GM23338 (cell line): ENCODE measurements around the gene ALDH16A1. TPM values are rescaled to one million over a fixed set of nuclear protein-coding genes. Genes with fewer than 3 reads are reported as not detected.

Source experiments
- ATAC-seq: fragments of 200-7000 bp; cut with Tn5 transposase; 3 replicates; pipeline ENCODE4 v1.9.1; 2020
- DNase-seq: peaks from one replicate; pipeline ENCODE4 v3.0.0-alpha.2; 2015; ENCODE audit warnings: low spot score
- H2AFZ ChIP-seq: fragments of 200-600 bp; sonication (generic); 2 replicates; pipeline ENCODE4 v1.8.0; 2016; ENCODE audit warnings: antibody characterized with exemption, mild to moderate bottlenecking, moderate library complexity
- H3F3A ChIP-seq: fragments of 200-600 bp; sonication (generic); replicated peaks from 2 replicates; pipeline ENCODE4 v1.8.0; 2017; ENCODE audit warnings: antibody characterized with exemption, mixed run types, low read depth
- H3K27ac ChIP-seq: fragments of 200-600 bp; sonication (generic); 2 replicates; pipeline ENCODE4 v1.6.1; 2016; ENCODE audit warnings: low read depth
- H3K27me3 ChIP-seq: fragments of 200-600 bp; sonication (generic); 2 replicates; pipeline ENCODE4 v1.8.0; 2016; ENCODE audit warnings: mild to moderate bottlenecking, mixed run types, moderate library complexity; ENCODE audit not compliant: insufficient read depth
- H3K36me3 ChIP-seq: fragments of 200-600 bp; sonication (generic); 2 replicates; pipeline ENCODE4 v1.8.0; 2016; ENCODE audit warnings: mild to moderate bottlenecking; ENCODE audit not compliant: insufficient read depth
- H3K4me1 ChIP-seq: fragments of 200-600 bp; sonication (generic); 2 replicates; pipeline ENCODE4 v1.8.0; 2016; ENCODE audit warnings: mild to moderate bottlenecking, moderate library complexity; ENCODE audit not compliant: insufficient read depth
- H3K4me2 ChIP-seq: fragments of 200-600 bp; sonication (generic); 2 replicates; pipeline ENCODE4 v1.7.1; 2017; ENCODE audit warnings: mixed run types
- H3K4me3 ChIP-seq: fragments of 200-600 bp; sonication (generic); 2 replicates; pipeline ENCODE4 v1.6.1; 2016; ENCODE audit warnings: mixed run types
- H3K79me2 ChIP-seq: fragments of 200-600 bp; sonication (generic); replicated peaks from 2 replicates; pipeline ENCODE4 v1.8.0; 2017; ENCODE audit warnings: mild to moderate bottlenecking; ENCODE audit not compliant: insufficient read depth
- H3K9me2 ChIP-seq: fragments of 200-600 bp; sonication (generic); 2 replicates; pipeline ENCODE4 v1.8.0; 2017; ENCODE audit not compliant: insufficient read depth
- H4K20me1 ChIP-seq: fragments of 200-600 bp; sonication (generic); replicated peaks from 2 replicates; pipeline ENCODE4 v1.8.0; 2017; ENCODE audit warnings: mild to moderate bottlenecking; ENCODE audit not compliant: insufficient read depth
- H3K27ac Mint-ChIP-seq: 2 replicates; pipeline ENCODE4 v1.8.0; 2020; ENCODE audit warnings: inconsistent platforms, mild to moderate bottlenecking, moderate library complexity, mixed read lengths
- H3K27me3 Mint-ChIP-seq: 3 replicates; pipeline ENCODE4 v1.8.0; 2022; ENCODE audit warnings: low read depth, mild to moderate bottlenecking, moderate library complexity, mixed read lengths, inconsistent platforms; ENCODE audit not compliant: insufficient read depth, poor library complexity
- H3K36me3 Mint-ChIP-seq: 3 replicates; pipeline ENCODE4 v1.8.0; 2021; ENCODE audit warnings: low read depth, mild to moderate bottlenecking, inconsistent platforms, moderate library complexity, mixed read lengths
- H3K4me1 Mint-ChIP-seq: 3 replicates; pipeline ENCODE4 v1.8.0; 2020; ENCODE audit warnings: mild to moderate bottlenecking, inconsistent platforms, mixed read lengths
- H3K4me3 Mint-ChIP-seq: 3 replicates; pipeline ENCODE4 v1.8.0; 2021; ENCODE audit warnings: moderate library complexity, mild to moderate bottlenecking, inconsistent platforms, mixed read lengths
- H3K9me3 Mint-ChIP-seq: 3 replicates; pipeline ENCODE4 v1.8.0; 2020; ENCODE audit warnings: moderate library complexity, mild to moderate bottlenecking, inconsistent platforms, mixed read lengths
- CREB1 ChIP-seq: fragments of 250-450 bp; sonication (Bioruptor Pico); IDR thresholded peaks from 2 replicates; pipeline ENCODE4 v1.5.0; 2020; ENCODE audit warnings: low read depth, mild to moderate bottlenecking, moderate library complexity
- CTCF ChIP-seq, 2 experiments: fragments of 200-600 bp in 1 of 2; sonication (generic) in 1 of 2; conservative IDR thresholded peaks; 2 replicates each; pipeline versions ENCODE4 v1.5.1 to v1.6.1; 2016 to 2017; ENCODE audit warnings: antibody characterized with exemption in 2 of 2, low read depth in 2 of 2, mild to moderate bottlenecking in 2 of 2, moderate library complexity in 1 of 2
- ETS1 ChIP-seq: IDR thresholded peaks from 2 replicates; pipeline ENCODE4 v1.6.1; 2016; ENCODE audit warnings: antibody characterized with exemption
- EZH2 ChIP-seq: fragments of 200-600 bp; sonication (generic); IDR thresholded peaks from one replicate; pipeline ENCODE4 v1.8.0; 2017; ENCODE audit warnings: antibody characterized with exemption, mild to moderate bottlenecking, low read depth; ENCODE audit not compliant: unreplicated experiment
- EZH2phosphoT487 ChIP-seq: fragments of 200-600 bp; sonication (generic); IDR thresholded peaks from one replicate; pipeline ENCODE4 v1.8.1; 2018; ENCODE audit warnings: antibody characterized with exemption; ENCODE audit not compliant: unreplicated experiment
- JUNB ChIP-seq: IDR thresholded peaks from one replicate; pipeline ENCODE4 v1.6.1; 2016; ENCODE audit warnings: antibody characterized with exemption; ENCODE audit not compliant: unreplicated experiment
- NANOG ChIP-seq: IDR thresholded peaks from 2 replicates; pipeline ENCODE4 v1.6.1; 2016; ENCODE audit warnings: antibody characterized with exemption, borderline replicate concordance
- POLR2AphosphoS5 ChIP-seq: IDR thresholded peaks from 2 replicates; pipeline ENCODE4 v1.6.1; 2016; ENCODE audit warnings: antibody characterized with exemption, low read depth
- REST ChIP-seq: IDR thresholded peaks from one replicate; pipeline ENCODE4 v1.6.1; 2018; ENCODE audit warnings: antibody characterized with exemption; ENCODE audit not compliant: unreplicated experiment
- STAT1 ChIP-seq: IDR thresholded peaks from one replicate; pipeline ENCODE4 v1.6.1; 2016; ENCODE audit warnings: antibody characterized with exemption; ENCODE audit not compliant: unreplicated experiment
- ZNF114 ChIP-seq: fragments of 250-450 bp; sonication (Bioruptor Pico); IDR thresholded peaks from 2 replicates; pipeline ENCODE4 v1.5.0; 2020; ENCODE audit warnings: mild to moderate bottlenecking, moderate library complexity
- ZNF331 ChIP-seq: fragments of 250-450 bp; sonication (Bioruptor Pico); IDR thresholded peaks from 2 replicates; pipeline ENCODE4 v1.5.0; 2020; ENCODE audit warnings: low read depth, mild to moderate bottlenecking, moderate library complexity
- ZNF462 ChIP-seq: fragments of 250-450 bp; sonication (Bioruptor Pico); IDR thresholded peaks from 2 replicates; pipeline ENCODE4 v1.5.0; 2020; ENCODE audit warnings: mild to moderate bottlenecking, moderate library complexity
- polyA plus RNA-seq: library from polyadenylated mRNA; unstranded; fragments of >200 nt; fragmentation: Nextera tagmentation; extraction: Ambion mirVana; gene quantifications from 2 replicates; pipeline ENCODE4 v1.2.1, GENCODE V29; 2016
- total RNA-seq: library from RNA; depleted of rRNA; stranded (reverse); fragments of >200 nt; shearing (Covaris generic); gene quantifications from 2 replicates; pipeline ENCODE4 v1.2.3, GENCODE V29; 2014

Gene ALDH16A1
- total and polyA plus RNA-seq, 2 experiments from 2014 or later = 16.8 to 57.3 TPM

- H3K4me3 Mint-ChIP-seq = no peak overlapping the region
- H2AFZ ChIP-seq = no peak overlapping the region
- H3K4me2 ChIP-seq = no peak overlapping the region
- H3K27me3 Mint-ChIP-seq = peaks cover 5% of the 10 kb centered on the region
- peaks cover 6% of the 10 kb centered on the region for H3K4me1 ChIP-seq
- no peak overlapping the region for H3K4me3 ChIP-seq
- no peaks in the 10 kb centered on the region for H3K79me2 ChIP-seq
- DNase-seq (no peak), ATAC-seq (no peak)
- H3K36me3 ChIP-seq = no peaks in the 10 kb centered on the region
- peaks cover 23% of the 10 kb centered on the region for H3K4me1 Mint-ChIP-seq
- no peak overlapping the region for H3K27ac ChIP-seq
- no peaks in the 10 kb centered on the region for H4K20me1 ChIP-seq
- TF ChIP-seq EZH2 (no peak), EZH2phosphoT487 (no peak), ZNF331 (CRISPR knock-in tag) (no peak), CTCF (conservative IDR thresholded peaks at IDR 0.05; ENCODE audit: low read depth in 2 of 2) (no peak), ETS1 (no peak), STAT1 (no peak), REST (no peak), NANOG (no peak), JUNB (no peak), ZNF462 (no peak), ZNF114 (CRISPR knock-in tag) (no peak), CREB1 (no peak), POLR2AphosphoS5 (no peak)
- no peaks in the 10 kb centered on the region for H3K27me3 ChIP-seq
- no peaks in the 10 kb centered on the region for H3K36me3 Mint-ChIP-seq
- H3K27ac Mint-ChIP-seq = no peak overlapping the region
- H3K9me2 ChIP-seq = no peaks in the 10 kb centered on the region
- no peaks in the 10 kb centered on the region; the same call in 2 of the 3 replicates for H3K9me3 Mint-ChIP-seq
- H3F3A ChIP-seq = no peaks in the 10 kb centered on the region
Measured at GRCh38 chr19:49414256-49414655, 38.8 kb upstream of the ALDH16A1 start.
